Measurements from ENCODE around the gene SNTN.
"Not testable (repeated sequence)": the region's sequence is repeated elsewhere in the genome, so short reads cannot be mapped to it uniquely, and the experiment has no call there.

The SNTN gene

GRCh38 chr3:63652066-63652725 is at the start of gene SNTN:
TSS of gene SNTN (plus strand) at chr3:63652675. CDS start at chr3:63652688, 13 bp downstream.
- no peak for DNase-seq (ENCODE audit: low read depth, low spot score)

DNA sequence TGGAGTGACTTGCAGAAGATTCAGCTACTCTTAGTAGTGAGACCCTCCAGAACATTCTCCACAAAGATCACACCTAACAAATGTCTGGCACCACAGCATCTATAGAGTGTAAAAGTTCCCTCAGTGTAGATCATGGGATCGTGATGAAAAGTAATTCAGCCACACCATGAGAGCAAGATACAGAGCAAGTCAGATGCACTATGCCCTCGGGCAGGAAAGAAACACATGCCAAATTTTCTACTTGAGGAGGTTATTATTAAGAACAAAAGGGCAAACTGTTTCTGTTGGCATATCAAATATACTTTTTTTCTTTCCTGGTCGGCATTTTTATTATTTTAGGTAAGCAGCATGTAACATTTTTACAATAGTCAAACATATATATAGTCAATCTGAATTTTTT is 44.8 kb upstream of the SNTN start:
- DNase-seq (ENCODE audit: low read depth, low spot score), result no peak

GRCh38 chr3:63609408-63609807 is 43.1 kb upstream of the SNTN start:
- DNase-seq (ENCODE audit: low read depth, low spot score), result no peak

DNA sequence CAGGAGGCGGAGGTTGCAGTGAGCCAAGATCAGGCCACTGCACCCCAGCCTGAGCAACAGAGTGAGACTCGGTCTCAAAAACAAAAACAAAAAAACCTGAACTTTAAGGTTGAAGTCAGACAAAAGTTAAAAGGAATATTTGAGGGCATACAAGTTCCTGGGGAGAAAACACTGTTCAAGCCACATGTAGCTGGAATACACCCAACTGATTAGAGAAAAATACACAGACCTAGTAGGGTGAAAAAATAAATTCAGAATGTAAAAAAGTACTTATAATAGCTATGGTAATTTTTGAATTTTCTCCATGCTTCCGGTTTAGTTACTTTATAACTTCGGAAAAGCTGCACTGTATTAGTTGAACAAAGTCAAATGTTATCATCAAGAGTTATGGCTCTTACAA is 42.6 kb upstream of the SNTN start:
- no peak for DNase-seq (ENCODE audit: low read depth, low spot score)

- DNase-seq (ENCODE audit: low read depth, low spot score), result no peak
Observed at GRCh38 chr3:63611382-63611781, 41.1 kb upstream of the SNTN start.

DNA sequence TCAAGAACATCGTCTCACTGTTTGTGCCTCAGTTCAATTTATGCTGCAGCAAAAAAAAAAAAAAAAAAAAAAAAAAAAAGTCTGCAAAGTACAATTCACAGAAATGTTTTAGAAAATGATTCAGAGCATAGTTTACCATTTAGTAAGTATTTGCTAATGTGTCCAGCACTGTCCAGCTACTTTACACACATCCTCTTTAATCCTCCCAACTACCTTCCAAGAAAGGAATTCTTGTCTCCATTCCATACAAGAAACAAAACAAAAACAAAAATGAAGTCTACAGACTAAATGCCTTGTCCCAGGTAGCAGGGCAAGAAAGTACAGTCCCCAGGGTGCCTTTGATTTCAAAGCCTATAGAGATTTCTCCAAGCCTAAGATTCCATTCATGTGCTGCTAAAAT is 38.9 kb upstream of the SNTN start:
- peak; percentile 59 for DNase-seq (ENCODE audit: low read depth, low spot score)

DNA sequence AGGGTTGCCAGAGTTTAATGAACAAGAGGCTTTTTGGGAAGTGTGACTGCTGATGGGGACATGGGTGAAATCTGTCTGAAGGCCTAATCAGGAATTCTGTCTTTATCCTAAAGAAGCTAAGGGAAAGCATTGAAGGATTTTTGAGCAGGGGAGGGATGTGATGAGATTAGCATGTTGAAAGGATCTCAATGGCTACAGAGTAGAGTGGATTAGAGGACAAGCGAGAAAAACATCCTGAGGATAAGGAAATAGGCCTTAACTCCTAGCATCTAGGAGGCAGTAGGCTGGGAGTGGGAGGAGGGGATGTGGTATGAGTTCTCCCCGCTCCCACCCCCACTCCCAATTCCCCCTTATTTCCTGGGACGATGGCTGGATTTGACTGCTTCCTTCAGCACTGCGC is 35.1 kb upstream of the SNTN start:
- DNase-seq (ENCODE audit: low read depth, low spot score), result no peak

GRCh38 chr3:63624941-63625560 is 27.4 kb upstream of the SNTN start:
- DNase-seq (ENCODE audit: low read depth, low spot score), result peak; percentile 88

DNA sequence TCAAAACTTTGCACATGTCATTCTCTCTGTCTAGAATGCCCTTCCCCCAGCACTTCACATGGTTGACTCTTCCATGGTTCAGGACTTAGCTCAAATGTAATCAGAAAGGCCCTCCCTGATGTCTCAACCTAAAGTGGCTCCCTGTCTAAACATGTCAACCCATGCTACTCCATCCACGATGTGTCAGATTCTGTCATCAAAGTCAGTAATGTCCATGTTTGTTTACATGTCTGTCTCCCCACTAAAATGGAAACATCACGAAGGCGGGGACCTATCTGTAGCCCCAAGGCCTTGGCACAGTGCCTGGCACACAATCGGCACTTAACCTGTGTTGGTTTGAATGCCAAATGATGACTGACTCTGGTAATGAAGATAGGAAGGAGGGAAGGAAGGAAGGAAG is 20.8 kb upstream of the SNTN start:
- DNase-seq (ENCODE audit: low read depth, low spot score), result no peak

GRCh38 chr3:63635186-63635585 is 17.3 kb upstream of the SNTN start:
- no peak for DNase-seq (ENCODE audit: low read depth, low spot score)

GRCh38 chr3:63639806-63640205 is 12.7 kb upstream of the SNTN start:
- no peak for DNase-seq (ENCODE audit: low read depth, low spot score)

- no peak for DNase-seq (ENCODE audit: low read depth, low spot score)
Observed at GRCh38 chr3:63642488-63642887, 10.0 kb upstream of the SNTN start.

- DNase-seq (ENCODE audit: low read depth, low spot score), result no peak
Observed at GRCh38 chr3:63644212-63644797, 8.2 kb upstream of the SNTN start.

DNA sequence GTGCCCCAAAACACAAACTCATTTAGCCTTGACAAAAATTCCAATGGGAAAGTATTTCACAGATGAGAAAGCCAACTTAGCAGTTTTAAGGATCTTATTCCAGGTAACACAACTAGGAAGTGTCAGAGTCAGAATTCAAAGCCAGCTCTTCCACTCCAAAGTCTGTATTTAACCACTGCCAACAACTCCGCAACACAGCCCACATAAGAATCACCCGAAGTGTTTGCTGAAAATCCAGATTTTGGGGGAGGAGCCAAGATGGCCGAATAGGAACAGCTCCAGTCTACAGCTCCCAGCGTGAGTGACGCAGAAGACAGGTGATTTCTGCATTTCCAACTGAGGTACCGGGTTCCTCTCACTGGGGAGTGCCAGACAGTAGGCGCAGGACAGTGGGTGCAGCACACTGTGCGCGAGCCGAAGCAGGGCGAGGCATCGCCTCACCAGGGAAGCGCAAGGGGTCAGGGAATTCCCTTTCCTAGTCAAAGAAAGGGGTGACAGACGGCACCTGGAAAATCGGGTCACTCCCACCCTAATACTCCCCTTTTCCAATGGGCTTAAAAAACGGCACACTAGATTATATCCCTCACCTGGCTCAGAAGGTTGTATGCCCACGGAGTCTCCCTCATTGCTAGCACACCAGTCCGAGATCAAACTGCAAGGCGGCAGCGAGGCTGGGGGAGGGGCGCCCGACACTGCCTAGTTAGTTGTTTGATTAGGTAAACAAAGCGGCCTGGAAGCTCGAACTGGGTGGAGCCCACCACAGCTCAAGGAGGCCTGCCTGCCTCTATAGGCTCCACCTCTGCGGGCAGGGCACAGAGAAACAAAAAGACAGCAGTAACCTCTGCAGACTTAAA is 7.3 kb upstream of the SNTN start:
- not testable (repeated sequence) for DNase-seq (ENCODE audit: low read depth, low spot score)

DNA sequence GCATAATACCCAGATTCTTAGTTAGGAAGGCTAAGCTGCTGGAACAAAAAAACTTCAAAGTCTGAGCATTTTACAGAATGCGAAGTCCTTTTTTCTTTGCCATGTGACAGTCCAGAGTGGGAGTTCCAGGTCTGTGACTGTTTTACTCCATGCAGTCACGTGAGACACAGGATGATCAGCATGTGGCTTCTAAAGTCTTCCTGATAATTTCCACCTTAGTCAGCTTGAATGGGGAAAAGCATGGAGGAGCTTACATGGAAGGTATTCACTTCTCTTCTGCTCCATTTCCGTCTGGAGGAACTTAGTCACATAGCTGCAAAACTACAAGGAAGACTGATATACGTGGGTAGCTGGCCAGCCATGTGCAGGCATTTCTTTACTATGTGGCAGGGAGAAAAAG is 1.7 kb downstream of the SNTN start:
- peak; percentile 11 for DNase-seq (ENCODE audit: low read depth, low spot score)

DNA sequence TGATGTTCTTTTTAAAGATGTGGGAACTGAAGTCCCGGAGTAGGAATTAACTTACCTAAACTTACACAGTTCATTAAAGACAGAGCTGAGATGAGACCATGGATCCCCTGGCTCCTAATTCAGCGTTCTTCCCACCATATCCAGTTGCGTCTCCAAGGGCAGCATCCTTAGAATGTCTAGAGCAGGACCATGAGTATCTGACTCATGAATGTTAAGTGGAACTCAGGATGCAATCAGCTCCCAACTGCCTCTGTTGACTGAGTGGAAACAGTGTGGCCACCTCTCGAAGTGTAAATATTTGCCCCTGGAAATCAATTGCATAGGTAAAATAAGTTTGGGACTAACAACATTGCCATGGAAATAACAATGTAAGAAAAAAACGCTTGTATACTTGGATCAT is 2.5 kb downstream of the SNTN start:
- DNase-seq (ENCODE audit: low read depth, low spot score), result peak; percentile 28

- peak; percentile 89 for DNase-seq (ENCODE audit: low read depth, low spot score)
Observed at GRCh38 chr3:63655519-63655918, 3.0 kb downstream of the SNTN start.

DNA sequence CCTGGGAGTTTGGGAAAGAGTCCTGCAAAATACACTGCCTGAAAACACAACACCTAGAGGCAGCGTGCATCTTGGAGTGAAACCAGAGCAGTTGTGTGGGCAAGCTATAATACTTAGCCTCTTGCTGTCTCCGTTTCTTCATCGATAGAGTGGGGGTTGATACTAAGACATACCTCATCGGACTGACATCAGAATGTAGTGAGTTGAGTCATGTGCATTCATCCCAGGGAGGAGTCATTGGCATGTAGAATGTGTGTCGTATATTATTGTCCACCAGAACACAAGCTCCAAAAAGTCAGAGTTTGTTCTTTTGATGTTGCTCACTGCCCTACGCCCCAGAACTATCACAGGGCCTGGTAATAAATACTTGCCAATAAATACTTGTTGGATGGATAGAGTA is 4.3 kb downstream of the SNTN start:
- peak; percentile 56 for DNase-seq (ENCODE audit: low read depth, low spot score)

DNA sequence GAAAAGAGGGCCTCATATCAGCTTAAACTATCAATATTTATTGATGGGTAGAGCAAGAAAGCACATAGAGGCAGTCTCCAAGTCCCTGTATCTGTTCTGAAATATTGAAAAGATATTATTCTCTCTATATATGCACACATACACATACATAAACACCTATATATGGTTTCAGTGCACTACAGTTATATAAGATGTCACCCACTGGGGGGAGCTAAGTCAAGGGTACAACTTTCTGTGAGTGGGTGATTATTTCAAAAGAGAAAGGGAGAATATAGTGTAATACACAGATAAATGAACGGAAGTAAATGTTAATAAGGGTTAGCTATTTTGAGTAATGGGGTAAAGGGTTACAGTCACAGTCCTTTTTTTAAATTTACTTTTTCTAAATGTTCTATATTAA is 8.8 kb downstream of the SNTN start:
- no peak for DNase-seq (ENCODE audit: low read depth, low spot score)

DNA sequence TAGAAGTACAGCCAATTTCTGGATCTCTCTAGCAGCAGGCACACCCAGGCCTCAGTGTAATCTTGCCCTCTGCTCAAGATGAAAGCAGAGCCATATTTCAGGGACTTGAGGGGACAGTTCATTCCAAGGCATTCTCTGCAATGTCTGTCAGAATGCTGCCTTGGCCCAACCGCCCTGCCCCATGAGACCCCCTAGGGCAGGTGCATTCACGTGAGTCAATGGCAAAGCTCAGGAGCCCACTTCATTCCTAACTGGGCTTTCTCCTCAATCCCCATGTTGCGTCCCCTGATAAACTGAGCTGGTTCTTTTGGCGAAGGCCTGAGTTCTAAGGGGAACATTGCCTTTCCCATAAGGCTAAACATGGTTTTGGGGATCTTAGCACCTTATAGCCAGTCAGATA is 9.5 kb downstream of the SNTN start:
- no peak for DNase-seq (ENCODE audit: low read depth, low spot score)

DNA sequence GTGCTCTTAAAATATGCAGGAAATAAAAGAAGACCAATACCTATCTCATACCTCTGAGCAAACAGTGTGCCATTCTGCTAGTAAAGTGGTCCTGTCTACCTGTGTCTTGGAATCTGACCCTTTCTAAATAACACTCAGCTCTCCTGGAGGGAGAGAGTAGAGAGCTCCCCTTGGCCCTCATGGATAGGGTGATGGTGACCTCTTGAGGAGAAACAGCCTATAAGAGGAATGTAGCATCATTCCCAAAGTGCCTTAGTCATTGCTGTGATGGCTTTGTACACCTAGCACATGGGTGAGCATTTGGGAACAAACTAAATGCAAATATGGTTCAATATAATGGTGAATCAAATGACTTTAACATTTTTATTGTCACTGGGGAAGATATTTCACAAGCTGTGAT is 10.0 kb downstream of the SNTN start:
- DNase-seq (ENCODE audit: low read depth, low spot score), result peak; percentile 13

DNA sequence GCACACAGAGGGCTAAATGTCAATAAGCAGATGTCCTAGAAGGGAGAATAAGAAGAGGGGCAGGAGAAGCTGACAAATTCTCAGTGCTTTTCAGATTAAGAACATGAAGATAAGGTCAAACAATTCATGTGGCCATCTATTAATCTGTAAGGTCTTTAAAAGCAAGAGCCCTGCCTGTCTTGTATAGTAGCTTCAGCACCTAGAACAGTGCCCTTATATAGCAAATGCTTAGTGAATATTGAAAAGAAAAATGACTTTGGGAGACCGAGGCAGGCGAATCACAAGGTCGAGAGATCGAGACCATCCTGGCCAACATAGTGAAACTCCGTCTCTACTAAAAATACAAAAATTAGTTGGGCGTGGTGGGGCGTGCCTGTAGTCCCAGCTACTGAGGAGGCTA is 18.1 kb downstream of the SNTN start:
- DNase-seq (ENCODE audit: low read depth, low spot score), result no peak
